ENCODE results near the gene WBP2. TPM values are rescaled to one million over a fixed set of nuclear protein-coding genes. Genes with fewer than 3 reads are reported as not detected.

The WBP2 gene
- total and polyA plus RNA-seq, 2 of the 13 experiments (the other 11 are each of a cell fraction or from before 2014, with no cell fraction given), result 29.2 to 29.5 TPM

DNA sequence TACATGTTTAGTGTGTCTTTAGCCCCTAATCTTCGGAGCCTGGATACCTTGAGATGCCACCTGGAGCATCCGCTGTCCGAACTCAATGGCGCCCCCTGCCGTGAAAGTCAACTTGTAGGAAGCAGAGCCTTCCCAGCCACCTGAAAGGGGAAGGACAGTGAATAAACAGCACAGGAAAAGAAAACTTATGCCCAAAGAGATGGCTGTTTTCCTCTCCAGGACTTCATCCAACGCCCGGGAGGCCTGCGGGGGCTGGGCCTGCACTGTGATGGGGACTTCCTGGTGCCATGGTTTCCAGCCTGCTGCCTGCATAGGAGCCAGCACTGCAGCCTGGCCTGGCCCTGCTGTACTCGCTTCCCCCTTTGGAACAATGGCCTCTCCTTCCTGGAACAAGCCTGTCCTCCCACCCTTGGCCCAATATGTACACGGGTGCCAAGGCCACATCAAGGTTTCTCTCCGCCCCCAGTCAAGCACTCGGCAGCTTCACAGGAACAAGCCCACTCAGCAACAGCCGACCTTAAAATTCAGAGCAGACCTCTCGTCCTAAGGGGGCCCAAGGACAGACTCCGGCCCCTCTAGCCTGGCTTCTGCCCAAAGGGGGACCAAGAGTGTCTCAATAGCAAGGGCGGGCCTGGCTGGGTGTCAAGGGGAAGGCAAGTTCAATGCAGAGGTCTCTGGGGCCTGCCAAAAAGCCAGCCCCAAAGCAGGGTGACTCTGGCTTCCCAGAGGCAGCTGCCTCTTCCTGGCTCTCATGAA lies 6.4 kb downstream of the WBP2 start (continued):
- TF ChIP-seq, protein P1, sequence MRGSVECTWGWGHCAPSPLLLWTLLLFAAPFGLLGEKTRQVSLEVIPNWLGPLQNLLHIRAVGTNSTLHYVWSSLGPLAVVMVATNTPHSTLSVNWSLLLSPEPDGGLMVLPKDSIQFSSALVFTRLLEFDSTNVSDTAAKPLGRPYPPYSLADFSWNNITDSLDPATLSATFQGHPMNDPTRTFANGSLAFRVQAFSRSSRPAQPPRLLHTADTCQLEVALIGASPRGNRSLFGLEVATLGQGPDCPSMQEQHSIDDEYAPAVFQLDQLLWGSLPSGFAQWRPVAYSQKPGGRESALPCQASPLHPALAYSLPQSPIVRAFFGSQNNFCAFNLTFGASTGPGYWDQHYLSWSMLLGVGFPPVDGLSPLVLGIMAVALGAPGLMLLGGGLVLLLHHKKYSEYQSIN (CRISPR knock-in tag; IDR thresholded peaks at IDR 0.05; ENCODE audit: borderline replicate concordance), result no peak
- TF ChIP-seq CHD2 (IDR thresholded peaks at IDR 0.05; ENCODE audit: low read depth, low read length), result no peak; the same call in 1 of the 2 replicates
- 0 out of 2 replicates have a peak, but pooled peaks have one; percentile 53 for TF ChIP-seq KDM1A (CRISPR knock-in tag; IDR thresholded peaks at IDR 0.05)
- TF ChIP-seq XBP1 (CRISPR knock-in tag; IDR thresholded peaks at IDR 0.05), result no peak
- no peak for TF ChIP-seq NFIB (CRISPR knock-in tag; IDR thresholded peaks at IDR 0.05; ENCODE audit: borderline replicate concordance)
- no peak for TF ChIP-seq FOXM1 (CRISPR knock-in tag; IDR thresholded peaks at IDR 0.05)
- TF ChIP-seq ZNF616 (CRISPR knock-in tag; IDR thresholded peaks at IDR 0.05; ENCODE audit: low read depth), result no peak
- TF ChIP-seq, protein P2, sequence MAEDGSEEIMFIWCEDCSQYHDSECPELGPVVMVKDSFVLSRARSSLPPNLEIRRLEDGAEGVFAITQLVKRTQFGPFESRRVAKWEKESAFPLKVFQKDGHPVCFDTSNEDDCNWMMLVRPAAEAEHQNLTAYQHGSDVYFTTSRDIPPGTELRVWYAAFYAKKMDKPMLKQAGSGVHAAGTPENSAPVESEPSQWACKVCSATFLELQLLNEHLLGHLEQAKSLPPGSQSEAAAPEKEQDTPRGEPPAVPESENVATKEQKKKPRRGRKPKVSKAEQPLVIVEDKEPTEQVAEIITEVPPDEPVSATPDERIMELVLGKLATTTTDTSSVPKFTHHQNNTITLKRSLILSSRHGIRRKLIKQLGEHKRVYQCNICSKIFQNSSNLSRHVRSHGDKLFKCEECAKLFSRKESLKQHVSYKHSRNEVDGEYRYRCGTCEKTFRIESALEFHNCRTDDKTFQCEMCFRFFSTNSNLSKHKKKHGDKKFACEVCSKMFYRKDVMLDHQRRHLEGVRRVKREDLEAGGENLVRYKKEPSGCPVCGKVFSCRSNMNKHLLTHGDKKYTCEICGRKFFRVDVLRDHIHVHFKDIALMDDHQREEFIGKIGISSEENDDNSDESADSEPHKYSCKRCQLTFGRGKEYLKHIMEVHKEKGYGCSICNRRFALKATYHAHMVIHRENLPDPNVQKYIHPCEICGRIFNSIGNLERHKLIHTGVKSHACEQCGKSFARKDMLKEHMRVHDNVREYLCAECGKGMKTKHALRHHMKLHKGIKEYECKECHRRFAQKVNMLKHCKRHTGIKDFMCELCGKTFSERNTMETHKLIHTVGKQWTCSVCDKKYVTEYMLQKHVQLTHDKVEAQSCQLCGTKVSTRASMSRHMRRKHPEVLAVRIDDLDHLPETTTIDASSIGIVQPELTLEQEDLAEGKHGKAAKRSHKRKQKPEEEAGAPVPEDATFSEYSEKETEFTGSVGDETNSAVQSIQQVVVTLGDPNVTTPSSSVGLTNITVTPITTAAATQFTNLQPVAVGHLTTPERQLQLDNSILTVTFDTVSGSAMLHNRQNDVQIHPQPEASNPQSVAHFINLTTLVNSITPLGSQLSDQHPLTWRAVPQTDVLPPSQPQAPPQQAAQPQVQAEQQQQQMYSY (CRISPR knock-in tag; IDR thresholded peaks at IDR 0.05), result peak; percentile 69; the same call in 1 of the 2 replicates
- no peak for TF ChIP-seq TBX3 (IDR thresholded peaks at IDR 0.05; ENCODE audit: borderline replicate concordance)
- TF ChIP-seq, protein P3, sequence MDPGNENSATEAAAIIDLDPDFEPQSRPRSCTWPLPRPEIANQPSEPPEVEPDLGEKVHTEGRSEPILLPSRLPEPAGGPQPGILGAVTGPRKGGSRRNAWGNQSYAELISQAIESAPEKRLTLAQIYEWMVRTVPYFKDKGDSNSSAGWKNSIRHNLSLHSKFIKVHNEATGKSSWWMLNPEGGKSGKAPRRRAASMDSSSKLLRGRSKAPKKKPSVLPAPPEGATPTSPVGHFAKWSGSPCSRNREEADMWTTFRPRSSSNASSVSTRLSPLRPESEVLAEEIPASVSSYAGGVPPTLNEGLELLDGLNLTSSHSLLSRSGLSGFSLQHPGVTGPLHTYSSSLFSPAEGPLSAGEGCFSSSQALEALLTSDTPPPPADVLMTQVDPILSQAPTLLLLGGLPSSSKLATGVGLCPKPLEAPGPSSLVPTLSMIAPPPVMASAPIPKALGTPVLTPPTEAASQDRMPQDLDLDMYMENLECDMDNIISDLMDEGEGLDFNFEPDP (CRISPR knock-in tag; conservative IDR thresholded peaks at IDR 0.05), result no peak
- no peak for TF ChIP-seq SP2 (CRISPR knock-in tag; IDR thresholded peaks at IDR 0.05)
- 0 out of 2 replicates have a peak, but pooled peaks have one; percentile 28 for TF ChIP-seq ZNF121 (CRISPR knock-in tag; IDR thresholded peaks at IDR 0.05)
- TF ChIP-seq ZSCAN31 (CRISPR knock-in tag; IDR thresholded peaks at IDR 0.05; ENCODE audit: low read depth), result no peak
- 0 out of 2 replicates have a peak, but pooled peaks have one; percentile 30 for TF ChIP-seq ZNF878 (CRISPR knock-in tag; IDR thresholded peaks at IDR 0.05)
- peak; percentile 13; the same call in 1 of the 2 replicates for TF ChIP-seq ZKSCAN5 (CRISPR knock-in tag; IDR thresholded peaks at IDR 0.05)
- TF ChIP-seq, protein P4, sequence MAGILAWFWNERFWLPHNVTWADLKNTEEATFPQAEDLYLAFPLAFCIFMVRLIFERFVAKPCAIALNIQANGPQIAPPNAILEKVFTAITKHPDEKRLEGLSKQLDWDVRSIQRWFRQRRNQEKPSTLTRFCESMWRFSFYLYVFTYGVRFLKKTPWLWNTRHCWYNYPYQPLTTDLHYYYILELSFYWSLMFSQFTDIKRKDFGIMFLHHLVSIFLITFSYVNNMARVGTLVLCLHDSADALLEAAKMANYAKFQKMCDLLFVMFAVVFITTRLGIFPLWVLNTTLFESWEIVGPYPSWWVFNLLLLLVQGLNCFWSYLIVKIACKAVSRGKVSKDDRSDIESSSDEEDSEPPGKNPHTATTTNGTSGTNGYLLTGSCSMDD (CRISPR knock-in tag; IDR thresholded peaks at IDR 0.05), result no peak
- TF ChIP-seq, protein P5, sequence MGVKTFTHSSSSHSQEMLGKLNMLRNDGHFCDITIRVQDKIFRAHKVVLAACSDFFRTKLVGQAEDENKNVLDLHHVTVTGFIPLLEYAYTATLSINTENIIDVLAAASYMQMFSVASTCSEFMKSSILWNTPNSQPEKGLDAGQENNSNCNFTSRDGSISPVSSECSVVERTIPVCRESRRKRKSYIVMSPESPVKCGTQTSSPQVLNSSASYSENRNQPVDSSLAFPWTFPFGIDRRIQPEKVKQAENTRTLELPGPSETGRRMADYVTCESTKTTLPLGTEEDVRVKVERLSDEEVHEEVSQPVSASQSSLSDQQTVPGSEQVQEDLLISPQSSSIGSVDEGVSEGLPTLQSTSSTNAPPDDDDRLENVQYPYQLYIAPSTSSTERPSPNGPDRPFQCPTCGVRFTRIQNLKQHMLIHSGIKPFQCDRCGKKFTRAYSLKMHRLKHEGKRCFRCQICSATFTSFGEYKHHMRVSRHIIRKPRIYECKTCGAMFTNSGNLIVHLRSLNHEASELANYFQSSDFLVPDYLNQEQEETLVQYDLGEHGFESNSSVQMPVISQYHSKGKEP (CRISPR knock-in tag; IDR thresholded peaks at IDR 0.05), result no peak
- TF ChIP-seq CCAR2 (optimal IDR thresholded peaks at IDR 0.05; ENCODE audit: low read depth, low read length), result no peak
- TF ChIP-seq ZC3H4 (CRISPR knock-in tag; IDR thresholded peaks at IDR 0.05; ENCODE audit: borderline replicate concordance), result no peak
- no peak for TF ChIP-seq ZNF20 (CRISPR knock-in tag; IDR thresholded peaks at IDR 0.05)

Data from HepG2 (cell line).